HepG2 (cell line): ENCODE measurements around the gene TBC1D22A. TPM values are rescaled to one million over a fixed set of nuclear protein-coding genes. Genes with fewer than 3 reads are reported as not detected.

Source experiments
- ATAC-seq: fragments of 200-7000 bp; cut with Tn5 transposase; 3 replicates; pipeline ENCODE4 v1.9.1; 2020; ENCODE audit warnings: mild to moderate bottlenecking, moderate library complexity
- BruUV-seq: library from RNA; stranded (reverse); fragments of 400-500 nt; replicated peaks from 2 replicates; lab custom pipeline; 2021; lab: Mats Ljungman, UMichigan
- CTCF ChIA-PET: fragments of 300-600 bp; formaldehyde crosslinking; extraction: SDS; loops from one replicate; lab custom pipeline; 2021; ENCODE audit warnings: low total read pairs, inconsistent platforms, low intra/inter-chr PET ratio; lab: Yijun Ruan, JAX
- POLR2A ChIA-PET: fragments of 350-600 bp; sonication (Branson Sonifier 250); formaldehyde crosslinking; loops from one replicate; lab custom pipeline; 2020; ENCODE audit warnings: antibody characterized with exemption, inconsistent platforms; lab: Yijun Ruan, JAX
- DNase-seq: peaks from one replicate; pipeline ENCODE4 v3.0.0-alpha.2; 2015; ENCODE audit warnings: low spot score
- FAIRE-seq: peaks from 3 replicates; lab custom pipeline; 2011; peaks lifted over from hg19 to GRCh38; lab: Jason Lieb, UNC
- H2AFZ ChIP-seq: one replicate; pipeline ENCODE4 v1.6.1; 2011; ENCODE audit warnings: low read length, inconsistent platforms
- H3K27ac ChIP-seq: fragments of 300-600 bp; 3 replicates; pipeline ENCODE4 v1.8.0; 2011; ENCODE audit warnings: mixed run types, mild to moderate bottlenecking, mixed read lengths, low read length, inconsistent platforms; ENCODE audit not compliant: insufficient read depth; ENCODE audit errors: extremely low read length
- H3K27me3 ChIP-seq, 2 experiments: fragments of 200-600 bp in 1 of 2; 2 replicates in 1 of 2; 3 replicates in 1 of 2; pipeline versions ENCODE4 v1.6.0 to v1.8.0; 2011; ENCODE audit warnings: low read length in 2 of 2, mild to moderate bottlenecking in 2 of 2, moderate library complexity in 2 of 2, inconsistent platforms in 1 of 2; ENCODE audit not compliant: insufficient read depth in 2 of 2, control insufficient read depth in 1 of 2
- H3K36me3 ChIP-seq, 2 experiments: fragments of 200-600 bp in 1 of 2; replicated peaks in 1 of 2; 2 replicates in 1 of 2; 3 replicates in 1 of 2; pipeline versions ENCODE4 v1.5.1 to v1.8.0; 2011; ENCODE audit warnings: low read length in 2 of 2, inconsistent platforms in 1 of 2; ENCODE audit not compliant: insufficient read depth in 2 of 2, control insufficient read depth in 1 of 2
- H3K4me1 ChIP-seq: 2 replicates; pipeline ENCODE4 v1.5.1; 2012; ENCODE audit warnings: low read length, inconsistent platforms; ENCODE audit not compliant: insufficient read depth
- H3K4me2 ChIP-seq: 2 replicates; pipeline ENCODE4 v1.6.0; 2011; ENCODE audit warnings: low read depth, low read length, inconsistent platforms
- H3K4me3 ChIP-seq, 3 experiments: fragments of 200-600 bp in 1 of 3; sonication (generic), shearing (Covaris generic) in 1 of 3; replicated peaks in 1 of 3; 2 replicates each; pipeline ENCODE4 v1.5.1; 2011 to 2016; ENCODE audit warnings: low read length in 3 of 3, inconsistent platforms in 2 of 3, low read depth in 2 of 3, mild to moderate bottlenecking in 2 of 3, control low read depth in 1 of 3, mixed read lengths in 1 of 3; ENCODE audit not compliant: insufficient read depth in 1 of 3
- H3K79me2 ChIP-seq: one replicate; pipeline ENCODE4 v1.6.1; 2011; ENCODE audit warnings: low read length, inconsistent platforms; ENCODE audit not compliant: insufficient read depth
- H3K9ac ChIP-seq: 2 replicates; pipeline ENCODE4 v1.6.0; 2011; ENCODE audit warnings: mild to moderate bottlenecking, low read depth, low read length, inconsistent platforms; ENCODE audit not compliant: insufficient read depth
- H3K9me3 ChIP-seq: 2 replicates; pipeline ENCODE4 v1.5.1; 2012; ENCODE audit warnings: mild to moderate bottlenecking, low read length
- H4K20me1 ChIP-seq: 2 replicates; pipeline ENCODE4 v1.6.0; 2011; ENCODE audit warnings: inconsistent platforms, mild to moderate bottlenecking, low read length, moderate library complexity; ENCODE audit not compliant: insufficient read depth
- ATAD3A ChIP-seq: sonication (generic); formaldehyde crosslinking; IDR thresholded peaks from 2 replicates; pipeline ENCODE4 v1.4.0; 2020; ENCODE audit warnings: missing genetic modification reagents
- FOXJ3 ChIP-seq: sonication (generic); formaldehyde crosslinking; IDR thresholded peaks from 2 replicates; pipeline ENCODE4 v1.4.0; 2020; ENCODE audit warnings: missing genetic modification reagents, mild to moderate bottlenecking, borderline replicate concordance
- HDAC2 ChIP-seq: sonication (generic); formaldehyde crosslinking; IDR thresholded peaks from 2 replicates; pipeline ENCODE4 v1.4.0; 2020; ENCODE audit warnings: missing genetic modification reagents
- HES4 ChIP-seq: sonication (generic); formaldehyde crosslinking; IDR thresholded peaks from 2 replicates; pipeline ENCODE4 v1.9.0; 2021; ENCODE audit warnings: mild to moderate bottlenecking, missing genetic modification reagents, borderline replicate concordance
- JUND ChIP-seq: sonication (generic); formaldehyde crosslinking; IDR thresholded peaks from 2 replicates; pipeline ENCODE4 v1.8.0; 2022; ENCODE audit warnings: mild to moderate bottlenecking, missing genetic modification reagents
- KDM3A ChIP-seq: IDR thresholded peaks from 2 replicates; pipeline ENCODE4 v1.6.1; 2018; ENCODE audit warnings: low read depth, missing compliant biosample characterization
- MATR3 ChIP-seq: sonication (generic); formaldehyde crosslinking; IDR thresholded peaks from 2 replicates; pipeline ENCODE4 v1.4.0; 2020; ENCODE audit warnings: missing genetic modification reagents
- SNAPC2 ChIP-seq: sonication (generic); formaldehyde crosslinking; IDR thresholded peaks from 2 replicates; pipeline ENCODE4 v1.8.1; 2022; ENCODE audit warnings: mild to moderate bottlenecking, missing genetic modification reagents
- SRY ChIP-seq: sonication (generic); formaldehyde crosslinking; IDR thresholded peaks from 2 replicates; pipeline ENCODE4 v1.8.0; 2022; ENCODE audit warnings: mild to moderate bottlenecking, missing genetic modification reagents
- ZC3H4 ChIP-seq: sonication (generic); formaldehyde crosslinking; IDR thresholded peaks from 2 replicates; pipeline ENCODE4 v1.4.0; 2020; ENCODE audit warnings: missing genetic modification reagents, borderline replicate concordance
- ZFX ChIP-seq: sonication (generic); formaldehyde crosslinking; IDR thresholded peaks from 2 replicates; pipeline ENCODE4 v1.4.0; 2020; ENCODE audit warnings: mild to moderate bottlenecking, low read depth, missing genetic modification reagents, moderate library complexity
- ZNF143 ChIP-seq: sonication (generic); formaldehyde crosslinking; IDR thresholded peaks from 2 replicates; pipeline ENCODE4 v1.4.0; 2020; ENCODE audit warnings: missing genetic modification reagents
- ZNF563 ChIP-seq: sonication (generic); formaldehyde crosslinking; IDR thresholded peaks from 2 replicates; pipeline ENCODE4 v1.8.0; 2022; ENCODE audit warnings: mild to moderate bottlenecking, moderate library complexity, missing genetic modification reagents
- ZNF724P ChIP-seq: sonication (generic); formaldehyde crosslinking; IDR thresholded peaks from 2 replicates; pipeline ENCODE4 v1.8.0; 2022; ENCODE audit warnings: missing genetic modification reagents, borderline replicate concordance
- ZNF776 ChIP-seq: sonication (generic); formaldehyde crosslinking; IDR thresholded peaks from 2 replicates; pipeline ENCODE4 v1.4.0; 2020; ENCODE audit warnings: mild to moderate bottlenecking, missing genetic modification reagents
- WGBS: methylation state at CpG from one replicate; pipeline ENCODE4 v1.1.6; 2017; ENCODE audit warnings: low lambda C conversion rate; 5-methylcytosine and 5-hydroxymethylcytosine counted together
- in situ Hi-C: cut with HindIII; loops from 2 replicates; pipeline ENCODE4 v1.10.0; 2017; ENCODE audit warnings: low pct_unique_long_range_greater_than_20kb; ENCODE audit not compliant: extremely low pct_ligation_motif_present
- intact Hi-C: fragments of 100-400 bp; cut with micrococcal nuclease; formaldehyde crosslinking; loops from one replicate; pipeline ENCODE4 v1.10.0; 2022; ENCODE audit not compliant: unreplicated experiment
- polyA plus RNA-seq, 8 experiments: library from polyadenylated mRNA; depleted of rRNA in 3 of 8; stranded (reverse) in 7 of 8; unstranded in 1 of 8; fragments of >200 nt; fragmentation: Illumina TruSeq in 4 of 8; extraction: Trizol in 4 of 8; gene quantifications; 2 replicates each; pipeline versions ENCODE4 v1.2.1 to v1.2.3, GENCODE V29; 2011 to 2016; ENCODE audit warnings: low read depth in 4 of 8, missing spikeins in 1 of 8, mixed read lengths in 1 of 8; ENCODE audit not compliant: insufficient read depth in 1 of 8
- total RNA-seq, 5 experiments: library from RNA; depleted of rRNA; stranded (reverse); fragments of >200 nt; fragmentation: Illumina TruSeq; extraction: Trizol; gene quantifications; 2 replicates each; pipeline ENCODE4 v1.2.3, GENCODE V29; 2016; ENCODE audit warnings: low read depth in 1 of 5
- TF ChIP-seq, protein P1 (sequence below): sonication (generic); formaldehyde crosslinking; IDR thresholded peaks from 2 replicates; pipeline ENCODE4; 2020; ENCODE audit warnings: missing genetic modification reagents, mild to moderate bottlenecking, borderline replicate concordance
- TF ChIP-seq, protein P2 (sequence below): sonication (generic); formaldehyde crosslinking; IDR thresholded peaks from 2 replicates; pipeline ENCODE4 v1.8.0; 2022; ENCODE audit warnings: missing genetic modification reagents, low read depth, mild to moderate bottlenecking, borderline replicate concordance
- TF ChIP-seq, protein P3 (sequence below): fragments of 450-650 bp; IDR thresholded peaks from 2 replicates; pipeline ENCODE4 v1.6.1; 2017
- TF ChIP-seq, protein P4 (sequence below): sonication (generic); formaldehyde crosslinking; IDR thresholded peaks from 2 replicates; pipeline ENCODE4 v1.4.0; 2020; ENCODE audit warnings: missing genetic modification reagents; ENCODE audit errors: not compliant biosample characterization

The TBC1D22A gene
- total and polyA plus RNA-seq, 2 of the 13 experiments (the other 11 are each of a cell fraction or from before 2014, with no cell fraction given): 17.3 to 18.0 TPM

DNA sequence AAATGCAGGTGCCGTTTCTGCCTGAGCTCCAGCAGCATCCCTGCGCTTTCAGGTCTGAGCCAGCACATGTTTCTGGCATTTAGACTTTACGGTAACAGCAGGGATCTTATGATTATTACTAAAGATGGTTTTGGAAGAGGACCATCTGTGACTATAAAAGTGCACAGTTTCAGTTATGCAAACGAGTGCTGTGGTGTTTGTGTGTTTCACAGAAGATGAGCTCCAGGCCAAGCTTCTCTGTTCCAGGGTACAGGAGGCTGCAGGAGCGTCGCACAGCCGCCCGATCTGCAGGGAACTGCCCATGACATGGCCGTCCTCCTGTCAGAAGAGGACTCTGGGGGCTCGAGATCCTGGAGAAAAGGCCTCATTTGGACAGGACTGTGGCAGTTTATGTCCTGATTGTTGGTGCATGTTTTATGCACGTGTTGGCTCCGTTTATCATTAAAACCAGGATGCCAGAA, 297.3 kb downstream of the TBC1D22A start:
- POLR2A ChIA-PET: no interaction called here

More for the DNA sequence above, 297.3 kb downstream of the TBC1D22A start:
- CTCF ChIA-PET: no interaction called here
- no peak overlapping the region for H3K9ac ChIP-seq
- H3K79me2 ChIP-seq: no peaks in the 10 kb centered on the region
- in situ Hi-C loops (no loop called here), intact Hi-C loops (no loop called here)
- WGBS: 92% methylated on average over 8 of the region's 12 CpGs
- no TSS peak for BruUV-seq
- DNase-seq: no peak
- no peaks in the 10 kb centered on the region for H3K27me3 ChIP-seq
- H3K9me3 ChIP-seq: no peaks in the 10 kb centered on the region
- FAIRE-seq: no peak
- H3K4me3 ChIP-seq: no peak overlapping the region
- no peak for ATAC-seq
- H2AFZ ChIP-seq: no peak overlapping the region
- H3K27ac ChIP-seq: no peak overlapping the region
- H3K36me3 ChIP-seq: peaks cover 4 to 15% of the 10 kb centered on the region in 2 experiments; a peak in 3 of 5 replicates
- no peak for TF ChIP-seq ZNF724P (CRISPR knock-in tag)
- TF ChIP-seq, protein P1, sequence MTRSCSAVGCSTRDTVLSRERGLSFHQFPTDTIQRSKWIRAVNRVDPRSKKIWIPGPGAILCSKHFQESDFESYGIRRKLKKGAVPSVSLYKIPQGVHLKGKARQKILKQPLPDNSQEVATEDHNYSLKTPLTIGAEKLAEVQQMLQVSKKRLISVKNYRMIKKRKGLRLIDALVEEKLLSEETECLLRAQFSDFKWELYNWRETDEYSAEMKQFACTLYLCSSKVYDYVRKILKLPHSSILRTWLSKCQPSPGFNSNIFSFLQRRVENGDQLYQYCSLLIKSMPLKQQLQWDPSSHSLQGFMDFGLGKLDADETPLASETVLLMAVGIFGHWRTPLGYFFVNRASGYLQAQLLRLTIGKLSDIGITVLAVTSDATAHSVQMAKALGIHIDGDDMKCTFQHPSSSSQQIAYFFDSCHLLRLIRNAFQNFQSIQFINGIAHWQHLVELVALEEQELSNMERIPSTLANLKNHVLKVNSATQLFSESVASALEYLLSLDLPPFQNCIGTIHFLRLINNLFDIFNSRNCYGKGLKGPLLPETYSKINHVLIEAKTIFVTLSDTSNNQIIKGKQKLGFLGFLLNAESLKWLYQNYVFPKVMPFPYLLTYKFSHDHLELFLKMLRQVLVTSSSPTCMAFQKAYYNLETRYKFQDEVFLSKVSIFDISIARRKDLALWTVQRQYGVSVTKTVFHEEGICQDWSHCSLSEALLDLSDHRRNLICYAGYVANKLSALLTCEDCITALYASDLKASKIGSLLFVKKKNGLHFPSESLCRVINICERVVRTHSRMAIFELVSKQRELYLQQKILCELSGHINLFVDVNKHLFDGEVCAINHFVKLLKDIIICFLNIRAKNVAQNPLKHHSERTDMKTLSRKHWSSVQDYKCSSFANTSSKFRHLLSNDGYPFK (CRISPR knock-in tag): no peak
- no peak for TF ChIP-seq SNAPC2 (CRISPR knock-in tag)
- TF ChIP-seq HES4 (CRISPR knock-in tag): no peak
- TF ChIP-seq MATR3 (CRISPR knock-in tag): no peak
- TF ChIP-seq, protein P2, sequence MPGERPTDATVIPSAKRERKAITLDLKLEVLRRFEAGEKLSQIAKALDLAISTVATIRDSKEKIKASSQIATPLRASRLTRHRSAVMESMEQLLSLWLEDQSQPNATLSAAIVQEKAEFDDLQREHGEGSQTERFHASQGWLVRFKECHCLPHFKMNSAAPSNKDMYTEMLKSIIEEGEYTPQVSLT (CRISPR knock-in tag): no peak
- TF ChIP-seq, protein P3, sequence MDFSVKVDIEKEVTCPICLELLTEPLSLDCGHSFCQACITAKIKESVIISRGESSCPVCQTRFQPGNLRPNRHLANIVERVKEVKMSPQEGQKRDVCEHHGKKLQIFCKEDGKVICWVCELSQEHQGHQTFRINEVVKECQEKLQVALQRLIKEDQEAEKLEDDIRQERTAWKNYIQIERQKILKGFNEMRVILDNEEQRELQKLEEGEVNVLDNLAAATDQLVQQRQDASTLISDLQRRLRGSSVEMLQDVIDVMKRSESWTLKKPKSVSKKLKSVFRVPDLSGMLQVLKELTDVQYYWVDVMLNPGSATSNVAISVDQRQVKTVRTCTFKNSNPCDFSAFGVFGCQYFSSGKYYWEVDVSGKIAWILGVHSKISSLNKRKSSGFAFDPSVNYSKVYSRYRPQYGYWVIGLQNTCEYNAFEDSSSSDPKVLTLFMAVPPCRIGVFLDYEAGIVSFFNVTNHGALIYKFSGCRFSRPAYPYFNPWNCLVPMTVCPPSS: no peak
- no peak for TF ChIP-seq KDM3A
- TF ChIP-seq ZNF776 (CRISPR knock-in tag): no peak
- no peak for TF ChIP-seq ZNF143
- TF ChIP-seq, protein P4, sequence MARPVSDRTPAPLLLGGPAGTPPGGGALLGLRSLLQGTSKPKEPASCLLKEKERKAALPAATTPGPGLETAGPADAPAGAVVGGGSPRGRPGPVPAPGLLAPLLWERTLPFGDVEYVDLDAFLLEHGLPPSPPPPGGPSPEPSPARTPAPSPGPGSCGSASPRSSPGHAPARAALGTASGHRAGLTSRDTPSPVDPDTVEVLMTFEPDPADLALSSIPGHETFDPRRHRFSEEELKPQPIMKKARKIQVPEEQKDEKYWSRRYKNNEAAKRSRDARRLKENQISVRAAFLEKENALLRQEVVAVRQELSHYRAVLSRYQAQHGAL (CRISPR knock-in tag): no peak
- TF ChIP-seq SRY (CRISPR knock-in tag): no peak
- no peak for TF ChIP-seq JUND
- no peak for TF ChIP-seq ATAD3A (CRISPR knock-in tag)
- no peak for TF ChIP-seq HDAC2 (CRISPR knock-in tag)
- no peak for TF ChIP-seq FOXJ3 (CRISPR knock-in tag)
- TF ChIP-seq ZNF563 (CRISPR knock-in tag): no peak
- no peak for TF ChIP-seq ZC3H4 (CRISPR knock-in tag)
- no peak for TF ChIP-seq ZFX (CRISPR knock-in tag)
- no peak overlapping the region for H3K4me2 ChIP-seq
- no peaks in the 10 kb centered on the region for H4K20me1 ChIP-seq
- H3K4me1 ChIP-seq: no peaks in the 10 kb centered on the region
